Mesothelial cell of epicardium (in vitro differentiated cells): ENCODE data around the gene SPRR2A. TPM values are rescaled to one million over a fixed set of nuclear protein-coding genes. Genes with fewer than 3 reads are reported as not detected.

Source experiments
- DNase-seq, 2 experiments: peaks; one replicate each; pipeline ENCODE4 v3.0.0; 2021; ENCODE audit warnings: low spot score in 2 of 2; ENCODE audit not compliant: unreplicated experiment in 2 of 2
- H3K27ac Mint-ChIP-seq: 2 replicates; pipeline ENCODE4 v1.8.0; 2021; ENCODE audit warnings: mixed read lengths
- H3K27me3 Mint-ChIP-seq: 2 replicates; pipeline ENCODE4 v1.8.0; 2021; ENCODE audit warnings: low read depth, mixed read lengths
- H3K36me3 Mint-ChIP-seq: 2 replicates; pipeline ENCODE4 v1.8.0; 2021; ENCODE audit warnings: mixed read lengths
- H3K4me1 Mint-ChIP-seq: 2 replicates; pipeline ENCODE4 v1.8.0; 2021; ENCODE audit warnings: mixed read lengths
- H3K4me3 Mint-ChIP-seq: 2 replicates; pipeline ENCODE4 v1.8.0; 2021; ENCODE audit warnings: mild to moderate bottlenecking, moderate library complexity, mixed read lengths
- H3K9me3 Mint-ChIP-seq: 2 replicates; pipeline ENCODE4 v1.8.0; 2021; ENCODE audit warnings: mixed read lengths
- total RNA-seq: library from RNA; stranded (reverse); gene quantifications from 3 replicates; pipeline ENCODE4 v1.2.1, GENCODE V29; 2021
- TF ChIP-seq, protein P1 (sequence below): fragments of 200-600 bp; sonication (generic); IDR thresholded peaks from one replicate; pipeline ENCODE4 v1.5.0; 2021; ENCODE audit warnings: antibody characterized with exemption; ENCODE audit not compliant: unreplicated experiment

SPRR2A gene
- total RNA-seq, 1 donor from 2014 or later: not detected

DNA sequence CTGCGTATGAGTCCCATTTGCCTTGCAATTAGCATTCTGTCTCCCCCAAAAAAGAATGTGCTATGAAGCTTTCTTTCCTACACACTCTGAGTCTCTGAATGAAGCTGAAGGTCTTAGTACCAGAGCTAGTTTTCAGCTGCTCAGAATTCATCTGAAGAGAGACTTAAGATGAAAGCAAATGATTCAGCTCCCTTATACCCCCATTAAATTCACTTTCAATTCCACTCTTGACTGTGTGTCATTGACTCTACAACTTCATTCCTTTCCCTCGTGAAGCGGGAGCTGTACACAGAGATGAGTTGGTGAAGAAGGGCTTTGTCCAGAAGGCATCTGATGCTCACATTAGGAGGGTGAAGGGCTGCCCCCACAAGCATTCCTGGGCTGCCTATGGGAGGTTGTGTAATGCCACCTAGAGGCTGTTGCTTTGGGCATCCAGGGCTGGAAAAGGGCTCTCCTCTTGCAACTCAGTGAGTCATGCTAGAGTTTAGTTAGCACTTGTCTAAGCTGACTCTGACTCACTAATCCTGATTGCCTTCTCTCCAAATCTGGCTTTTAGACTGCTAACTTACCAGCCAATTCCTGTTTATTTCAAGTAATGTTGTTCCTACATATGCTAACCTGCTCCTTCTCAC, 24.5 kb downstream of the SPRR2A start:
- H3K4me3 Mint-ChIP-seq: no peak overlapping the region

DNA sequence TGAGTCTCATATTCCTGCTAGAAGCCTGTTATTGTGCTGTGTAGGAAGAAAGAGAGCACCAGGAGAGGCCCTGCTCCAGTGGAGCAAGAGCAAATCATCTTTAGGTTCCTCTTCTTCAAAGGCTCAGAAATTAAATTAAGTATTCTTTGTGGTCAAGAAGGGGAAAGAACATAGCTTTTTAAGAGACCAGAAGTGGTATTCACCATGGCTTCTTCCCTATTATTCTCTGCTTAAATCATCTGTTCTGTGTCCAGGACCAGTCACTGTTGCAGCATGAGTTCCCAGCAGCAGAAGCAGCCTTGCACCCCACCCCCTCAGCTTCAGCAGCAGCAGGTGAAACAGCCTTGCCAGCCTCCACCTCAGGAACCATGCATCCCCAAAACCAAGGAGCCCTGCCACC, 25.2 kb downstream of the SPRR2A start:
- H3K36me3 Mint-ChIP-seq: no peaks in the 10 kb centered on the region
- no peak for DNase-seq
- no peak overlapping the region for H3K27ac Mint-ChIP-seq
- H3K27me3 Mint-ChIP-seq: peaks cover 29% of the 10 kb centered on the region
- H3K4me1 Mint-ChIP-seq: no peaks in the 10 kb centered on the region
- TF ChIP-seq, protein P1, sequence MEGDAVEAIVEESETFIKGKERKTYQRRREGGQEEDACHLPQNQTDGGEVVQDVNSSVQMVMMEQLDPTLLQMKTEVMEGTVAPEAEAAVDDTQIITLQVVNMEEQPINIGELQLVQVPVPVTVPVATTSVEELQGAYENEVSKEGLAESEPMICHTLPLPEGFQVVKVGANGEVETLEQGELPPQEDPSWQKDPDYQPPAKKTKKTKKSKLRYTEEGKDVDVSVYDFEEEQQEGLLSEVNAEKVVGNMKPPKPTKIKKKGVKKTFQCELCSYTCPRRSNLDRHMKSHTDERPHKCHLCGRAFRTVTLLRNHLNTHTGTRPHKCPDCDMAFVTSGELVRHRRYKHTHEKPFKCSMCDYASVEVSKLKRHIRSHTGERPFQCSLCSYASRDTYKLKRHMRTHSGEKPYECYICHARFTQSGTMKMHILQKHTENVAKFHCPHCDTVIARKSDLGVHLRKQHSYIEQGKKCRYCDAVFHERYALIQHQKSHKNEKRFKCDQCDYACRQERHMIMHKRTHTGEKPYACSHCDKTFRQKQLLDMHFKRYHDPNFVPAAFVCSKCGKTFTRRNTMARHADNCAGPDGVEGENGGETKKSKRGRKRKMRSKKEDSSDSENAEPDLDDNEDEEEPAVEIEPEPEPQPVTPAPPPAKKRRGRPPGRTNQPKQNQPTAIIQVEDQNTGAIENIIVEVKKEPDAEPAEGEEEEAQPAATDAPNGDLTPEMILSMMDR: no peak
- H3K4me3 Mint-ChIP-seq: no peak overlapping the region
- peaks cover 6% of the 10 kb centered on the region for H3K9me3 Mint-ChIP-seq

More for the DNA sequence above, 24.5 kb downstream of the SPRR2A start:
- no peak overlapping the region for H3K27ac Mint-ChIP-seq
- H3K36me3 Mint-ChIP-seq: no peaks in the 10 kb centered on the region
- TF ChIP-seq, protein P1: no peak
- peaks cover 6% of the 10 kb centered on the region for H3K9me3 Mint-ChIP-seq
- no peak for DNase-seq
- H3K27me3 Mint-ChIP-seq: peaks cover 31% of the 10 kb centered on the region
- no peaks in the 10 kb centered on the region for H3K4me1 Mint-ChIP-seq

DNA sequence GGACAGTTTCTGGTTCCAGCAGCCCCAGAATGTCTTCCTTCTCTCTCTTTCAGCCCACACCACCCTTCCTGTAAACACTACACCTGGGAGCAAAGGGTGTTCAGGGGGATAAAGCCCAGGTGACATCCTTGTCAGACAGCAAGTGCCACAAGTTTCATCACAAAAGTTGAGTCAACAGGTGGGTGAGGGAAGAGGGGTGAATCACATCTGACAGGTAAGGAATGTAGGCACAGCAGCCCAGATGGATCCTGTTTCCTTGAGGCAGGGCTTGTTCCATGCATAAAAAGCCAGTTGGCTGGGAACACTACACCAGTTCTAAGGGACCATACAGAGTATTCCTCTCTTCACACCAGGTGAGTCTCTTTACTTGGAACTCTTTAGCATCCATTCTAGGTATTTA, 26.4 kb downstream of the SPRR2A start, which contains the start of gene SPRR1B:
Gene SPRR1B, plus strand, starts transcription at position 309 of the 400 bp plus-strand sequence. CDS start 1,143 bp downstream, outside the sequence.
- no peak for DNase-seq
- no peaks in the 10 kb centered on the region for H3K36me3 Mint-ChIP-seq
- peaks cover 6% of the 10 kb centered on the region for H3K9me3 Mint-ChIP-seq
- H3K27me3 Mint-ChIP-seq: peaks cover 21% of the 10 kb centered on the region
- no peak within 1 kb of the TSS for H3K4me3 Mint-ChIP-seq
- H3K27ac Mint-ChIP-seq: no peak within 1 kb of the TSS
- H3K4me1 Mint-ChIP-seq: no peaks in the 10 kb centered on the region
- TF ChIP-seq, protein P1: no peak

DNA sequence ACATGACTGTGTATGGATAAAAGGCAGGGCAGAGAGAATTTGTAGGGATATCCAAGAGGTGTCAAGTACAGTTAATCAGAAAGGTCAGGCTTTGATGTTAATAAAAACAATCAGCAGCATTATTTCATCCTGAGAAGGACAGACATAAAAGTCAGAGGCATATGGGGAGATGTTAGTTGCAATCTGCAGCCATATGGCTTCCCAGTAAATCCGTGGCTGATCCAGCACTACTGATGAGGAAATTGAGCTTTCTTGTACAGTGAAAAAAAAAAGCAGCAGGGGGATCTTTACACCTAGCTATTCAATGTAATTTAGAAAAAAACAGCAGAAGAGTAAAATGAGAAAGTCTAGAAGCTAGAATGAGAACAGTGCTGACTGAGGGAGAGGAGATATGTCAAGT, 28.5 kb downstream of the SPRR2A start:
- no peak overlapping the region for H3K4me3 Mint-ChIP-seq

DNA sequence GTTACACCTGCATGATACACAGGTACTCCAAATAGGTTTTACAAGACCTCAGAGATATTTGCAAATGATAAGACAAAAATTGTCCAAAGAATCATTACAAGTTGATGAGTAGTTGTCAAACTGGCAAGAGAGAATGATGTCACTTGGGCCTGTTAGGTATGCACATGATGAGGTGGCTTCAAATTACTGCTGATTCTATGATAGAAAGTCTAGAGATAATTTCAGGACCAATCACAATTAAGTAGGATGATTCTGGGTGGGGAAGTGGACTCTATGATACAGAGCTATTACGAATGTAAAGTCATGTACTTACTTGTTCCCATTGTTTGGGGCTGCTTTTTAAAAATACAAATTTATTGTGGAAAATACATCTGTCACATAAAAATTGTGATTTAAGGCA, 31.5 kb downstream of the SPRR2A start:
- TF ChIP-seq, protein P1: no peak
- H3K4me1 Mint-ChIP-seq: peaks cover 6% of the 10 kb centered on the region
- no peak overlapping the region for H3K27ac Mint-ChIP-seq
- no peaks in the 10 kb centered on the region for H3K36me3 Mint-ChIP-seq
- peaks cover 4% of the 10 kb centered on the region for H3K27me3 Mint-ChIP-seq
- H3K9me3 Mint-ChIP-seq: peaks cover 6% of the 10 kb centered on the region
- no peak for DNase-seq
- no peak overlapping the region for H3K4me3 Mint-ChIP-seq

More for the DNA sequence above, 28.5 kb downstream of the SPRR2A start:
- H3K27ac Mint-ChIP-seq: no peak overlapping the region
- H3K9me3 Mint-ChIP-seq: peaks cover 6% of the 10 kb centered on the region
- peaks cover 15% of the 10 kb centered on the region for H3K27me3 Mint-ChIP-seq
- H3K36me3 Mint-ChIP-seq: no peaks in the 10 kb centered on the region
- DNase-seq: no peak
- TF ChIP-seq, protein P1: no peak
- H3K4me1 Mint-ChIP-seq: no peaks in the 10 kb centered on the region
